ENCODE measurements around the gene HS1BP3. TPM values are rescaled to one million over a fixed set of nuclear protein-coding genes. Genes with fewer than 3 reads are reported as not detected.
A peak's percentile ranks its signal among the peaks of the same experiment; 100 is the strongest.

The HS1BP3 gene, protein sequence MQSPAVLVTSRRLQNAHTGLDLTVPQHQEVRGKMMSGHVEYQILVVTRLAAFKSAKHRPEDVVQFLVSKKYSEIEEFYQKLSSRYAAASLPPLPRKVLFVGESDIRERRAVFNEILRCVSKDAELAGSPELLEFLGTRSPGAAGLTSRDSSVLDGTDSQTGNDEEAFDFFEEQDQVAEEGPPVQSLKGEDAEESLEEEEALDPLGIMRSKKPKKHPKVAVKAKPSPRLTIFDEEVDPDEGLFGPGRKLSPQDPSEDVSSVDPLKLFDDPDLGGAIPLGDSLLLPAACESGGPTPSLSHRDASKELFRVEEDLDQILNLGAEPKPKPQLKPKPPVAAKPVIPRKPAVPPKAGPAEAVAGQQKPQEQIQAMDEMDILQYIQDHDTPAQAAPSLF
- total RNA-seq: 10 to 100 TPM; 19.0 to 31.8 (median 25.9) TPM

DNA sequence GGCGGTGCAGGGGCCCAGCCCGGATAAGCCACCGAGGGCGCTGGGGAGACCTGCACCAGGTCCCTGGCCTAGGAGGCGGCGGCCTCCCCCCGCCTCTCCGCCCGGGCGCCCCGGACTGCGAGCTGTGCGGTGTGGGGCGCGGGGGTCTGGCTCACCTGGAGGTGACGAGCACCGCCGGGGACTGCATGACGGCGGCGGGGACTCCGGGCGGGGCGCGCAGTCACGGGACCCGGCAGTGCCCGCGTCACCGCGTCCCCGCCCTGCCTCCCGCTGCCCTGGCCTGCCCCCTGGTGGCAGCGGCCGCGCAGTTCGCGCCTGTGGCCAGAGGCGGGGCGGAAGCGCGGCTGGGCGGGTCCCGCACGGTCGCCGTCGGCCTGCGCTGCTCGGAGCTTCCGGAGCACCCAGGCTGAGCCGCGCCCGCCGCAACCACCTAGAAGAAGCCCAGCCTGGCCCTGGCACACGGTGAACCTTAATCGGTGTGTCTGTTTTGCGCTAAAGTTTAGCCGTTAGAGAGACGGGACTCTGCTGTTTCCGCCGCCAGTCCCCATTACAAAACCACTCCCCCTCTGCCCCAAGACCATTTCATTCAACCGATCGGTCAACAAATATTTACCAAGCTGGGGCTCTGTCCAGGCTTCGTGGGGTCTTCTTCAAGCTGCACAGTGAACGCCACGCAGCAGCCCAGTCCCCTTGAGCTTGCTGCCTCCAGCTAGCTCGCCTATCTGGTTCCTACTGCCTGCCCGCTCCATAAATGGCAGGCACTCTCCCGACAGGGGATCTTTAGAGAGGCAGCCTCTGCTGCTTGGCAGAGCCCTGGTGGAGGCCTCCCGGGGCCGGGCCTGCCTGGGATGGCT is at the start of gene HS1BP3:
TSS of gene HS1BP3 (minus strand) at position 222 of the 854 bp plus-strand sequence. CDS start at position 187, 35 bp downstream.
- Histone ChIP-seq H3K36me3 (no peaks in the 10 kb centered on the region), H3K4me3 (peak within 1 kb of the TSS; percentile 83 to 94 (median 90)), H3K27me3 (no peaks in the 10 kb centered on the region), H3K9me3 (no peaks in the 10 kb centered on the region), H3K4me1 (peaks cover 4 to 7% of the 10 kb centered on the region in 2 donors), H3K27ac (peak within 1 kb of the TSS; percentile 83 to 94)
- DNase-seq (ENCODE audit: low spot score in 2 of 2): peak; percentile 77 to 81
- TF ChIP-seq, protein P1, sequence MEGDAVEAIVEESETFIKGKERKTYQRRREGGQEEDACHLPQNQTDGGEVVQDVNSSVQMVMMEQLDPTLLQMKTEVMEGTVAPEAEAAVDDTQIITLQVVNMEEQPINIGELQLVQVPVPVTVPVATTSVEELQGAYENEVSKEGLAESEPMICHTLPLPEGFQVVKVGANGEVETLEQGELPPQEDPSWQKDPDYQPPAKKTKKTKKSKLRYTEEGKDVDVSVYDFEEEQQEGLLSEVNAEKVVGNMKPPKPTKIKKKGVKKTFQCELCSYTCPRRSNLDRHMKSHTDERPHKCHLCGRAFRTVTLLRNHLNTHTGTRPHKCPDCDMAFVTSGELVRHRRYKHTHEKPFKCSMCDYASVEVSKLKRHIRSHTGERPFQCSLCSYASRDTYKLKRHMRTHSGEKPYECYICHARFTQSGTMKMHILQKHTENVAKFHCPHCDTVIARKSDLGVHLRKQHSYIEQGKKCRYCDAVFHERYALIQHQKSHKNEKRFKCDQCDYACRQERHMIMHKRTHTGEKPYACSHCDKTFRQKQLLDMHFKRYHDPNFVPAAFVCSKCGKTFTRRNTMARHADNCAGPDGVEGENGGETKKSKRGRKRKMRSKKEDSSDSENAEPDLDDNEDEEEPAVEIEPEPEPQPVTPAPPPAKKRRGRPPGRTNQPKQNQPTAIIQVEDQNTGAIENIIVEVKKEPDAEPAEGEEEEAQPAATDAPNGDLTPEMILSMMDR (IDR thresholded peaks at IDR 0.05): peak; percentile 11 to 98 (median 63)
- TF ChIP-seq POLR2A (IDR thresholded peaks at IDR 0.05): peak; percentile 54
- peak; percentile 36 to 84 (median 80) for TF ChIP-seq POLR2AphosphoS5 (IDR thresholded peaks at IDR 0.05)
- intact Hi-C loops (cut with DNase I; ENCODE audit: low total_unique reads): no loop called here

DNA sequence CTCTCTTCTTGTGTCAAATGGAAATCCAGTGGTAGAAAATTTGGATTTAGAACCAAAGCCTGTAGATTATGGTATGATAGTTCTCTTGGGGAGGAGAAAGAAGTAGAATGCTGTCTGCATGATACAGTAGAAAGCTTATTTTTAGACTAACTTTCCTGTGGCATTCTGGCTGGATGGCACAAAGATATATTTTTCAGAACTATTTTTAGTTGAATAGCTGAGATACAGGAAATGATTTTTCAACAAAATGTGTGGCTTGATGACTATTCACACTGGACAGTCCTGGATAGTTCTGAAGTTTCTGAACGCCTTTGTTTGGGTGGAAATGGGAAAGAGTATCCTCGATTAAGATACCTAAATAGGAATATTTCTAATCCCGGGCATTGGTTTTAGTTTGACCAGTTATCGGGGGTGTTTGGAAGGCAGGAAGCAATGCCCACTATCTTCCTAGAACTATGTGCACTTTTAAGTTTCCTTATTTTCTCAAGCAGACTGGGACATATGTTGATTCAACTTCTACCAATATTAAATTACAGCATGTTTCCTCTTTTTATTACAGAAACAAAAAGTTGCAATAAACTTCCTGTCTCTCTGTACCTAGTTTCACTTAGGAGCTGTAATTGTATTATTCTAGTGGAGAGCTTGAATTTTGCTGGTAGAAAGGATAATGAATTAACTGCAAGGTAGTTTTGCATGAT is 48.2 kb upstream of the HS1BP3 start:
- DNase-seq (ENCODE audit: low spot score in 2 of 2): no peak
- H3K27ac ChIP-seq: no peak overlapping the region
- H3K36me3 ChIP-seq: no peaks in the 10 kb centered on the region
- intact Hi-C loops (cut with DNase I; ENCODE audit: low total_unique reads): no loop called here
- no peak overlapping the region for H3K4me3 ChIP-seq
- H3K4me1 ChIP-seq: no peaks in the 10 kb centered on the region
- no peaks in the 10 kb centered on the region for H3K27me3 ChIP-seq
- no peak for TF ChIP-seq POLR2AphosphoS5 (IDR thresholded peaks at IDR 0.05)
- TF ChIP-seq, protein P1 (IDR thresholded peaks at IDR 0.05): no peak
- TF ChIP-seq POLR2A (IDR thresholded peaks at IDR 0.05): no peak
- no peaks in the 10 kb centered on the region for H3K9me3 ChIP-seq

DNA sequence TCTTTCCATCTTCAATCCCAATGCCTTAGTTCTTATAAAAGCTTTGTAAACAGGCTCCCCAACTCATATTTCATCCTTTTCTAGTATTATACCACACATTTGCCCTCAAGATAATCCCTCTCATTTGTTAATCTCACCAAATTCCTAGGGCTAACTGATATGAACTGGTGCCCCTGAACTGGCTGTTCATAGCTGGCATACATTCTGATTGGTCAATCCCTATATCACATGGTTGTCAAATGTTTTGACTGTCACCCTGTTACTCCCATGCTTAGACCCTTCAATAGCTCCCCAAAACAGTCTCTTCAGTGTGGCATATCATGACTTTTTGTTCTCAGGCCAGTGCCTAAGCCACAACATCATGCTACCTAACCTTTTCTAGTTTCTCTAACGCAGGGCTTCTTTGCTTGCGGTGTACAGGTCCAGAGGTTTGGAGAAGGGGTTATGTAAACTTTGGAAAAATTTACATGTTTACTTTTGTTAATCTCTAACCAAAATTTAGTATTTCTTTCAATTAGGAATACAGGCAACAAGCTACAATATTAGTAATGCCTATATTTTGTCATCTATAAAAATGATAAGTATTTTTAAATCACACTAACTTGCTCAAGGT is 46.5 kb upstream of the HS1BP3 start:
- no peak for DNase-seq (ENCODE audit: low spot score in 2 of 2)
- Histone ChIP-seq H3K9me3 (no peaks in the 10 kb centered on the region), H3K27me3 (no peaks in the 10 kb centered on the region), H3K4me3 (no peak overlapping the region), H3K36me3 (no peaks in the 10 kb centered on the region), H3K4me1 (no peaks in the 10 kb centered on the region), H3K27ac (no peak overlapping the region)
- intact Hi-C loops (cut with DNase I; ENCODE audit: low total_unique reads): no loop called here
- TF ChIP-seq POLR2AphosphoS5 (IDR thresholded peaks at IDR 0.05): no peak
- TF ChIP-seq POLR2A (IDR thresholded peaks at IDR 0.05): no peak
- TF ChIP-seq, protein P1 (IDR thresholded peaks at IDR 0.05): no peak

DNA sequence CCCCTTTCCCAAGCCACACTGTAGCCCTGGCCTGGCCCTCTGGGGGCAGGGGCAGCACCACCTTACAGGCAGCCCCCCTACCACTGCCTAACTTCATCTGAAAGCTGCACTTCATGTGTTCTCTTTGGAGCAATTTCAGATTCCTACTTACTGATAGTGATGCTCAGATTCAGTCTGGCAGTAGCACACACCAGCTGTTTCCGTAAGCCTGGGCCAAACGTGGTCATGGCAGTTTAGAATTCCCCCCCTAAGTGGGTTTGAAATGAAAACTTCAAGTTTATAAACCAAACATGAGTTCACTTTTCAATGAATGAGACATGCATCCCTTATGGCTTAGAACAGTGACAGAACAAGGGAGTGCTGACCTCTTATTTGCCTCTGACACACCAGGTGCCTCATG is 45.5 kb upstream of the HS1BP3 start:
- intact Hi-C loops (cut with DNase I; ENCODE audit: low total_unique reads): no loop called here
- no peak overlapping the region for H3K27ac ChIP-seq
- no peaks in the 10 kb centered on the region for H3K27me3 ChIP-seq
- TF ChIP-seq, protein P1 (IDR thresholded peaks at IDR 0.05): no peak
- TF ChIP-seq POLR2AphosphoS5 (IDR thresholded peaks at IDR 0.05): no peak
- no peak for TF ChIP-seq POLR2A (IDR thresholded peaks at IDR 0.05)
- no peak for DNase-seq (ENCODE audit: low spot score in 2 of 2)
- H3K4me1 ChIP-seq: no peaks in the 10 kb centered on the region
- no peak overlapping the region for H3K4me3 ChIP-seq
- H3K9me3 ChIP-seq: no peaks in the 10 kb centered on the region
- no peaks in the 10 kb centered on the region for H3K36me3 ChIP-seq
